Ishikawa (cell line): ENCODE results near the gene YIPF5.

ENCODE experiments used
- CEBPB ChIP-seq: IDR thresholded peaks from 2 replicates; pipeline ENCODE4 v1.6.1; 2012
- CREB1 ChIP-seq: IDR thresholded peaks from 2 replicates; pipeline ENCODE4 v1.6.1; 2012; ENCODE audit warnings: low read depth
- EGR1 ChIP-seq: IDR thresholded peaks from 2 replicates; pipeline ENCODE4 v1.6.1; 2012
- EP300 ChIP-seq: IDR thresholded peaks from 2 replicates; pipeline ENCODE4 v1.6.1; 2012; ENCODE audit warnings: borderline replicate concordance
- FOXM1 ChIP-seq: IDR thresholded peaks from 2 replicates; pipeline ENCODE4 v1.6.1; 2012; ENCODE audit warnings: low read depth, borderline replicate concordance
- MAX ChIP-seq: IDR thresholded peaks from 2 replicates; pipeline ENCODE4 v1.6.1; 2012
- NFIC ChIP-seq: IDR thresholded peaks from 2 replicates; pipeline ENCODE4 v1.6.1; 2012
- RAD21 ChIP-seq: IDR thresholded peaks from 2 replicates; pipeline ENCODE4 v1.6.1; 2012; ENCODE audit warnings: low read depth
- REST ChIP-seq: IDR thresholded peaks from 2 replicates; pipeline ENCODE4 v1.6.1; 2012; ENCODE audit warnings: low read depth, mild to moderate bottlenecking
- TAF1 ChIP-seq: IDR thresholded peaks from 2 replicates; pipeline ENCODE4 v1.6.1; 2012; ENCODE audit warnings: low read depth, mild to moderate bottlenecking
- TCF12 ChIP-seq: IDR thresholded peaks from 2 replicates; pipeline ENCODE4 v1.6.1; 2012; ENCODE audit warnings: low read depth
- TEAD4 ChIP-seq: IDR thresholded peaks from 2 replicates; pipeline ENCODE4 v1.6.1; 2012
- USF1 ChIP-seq: IDR thresholded peaks from 2 replicates; pipeline ENCODE4 v1.6.1; 2012
- YY1 ChIP-seq: IDR thresholded peaks from 2 replicates; pipeline ENCODE4 v1.6.1; 2012; ENCODE audit warnings: low read depth
- ZBTB7A ChIP-seq: IDR thresholded peaks from 2 replicates; pipeline ENCODE4 v1.6.1; 2012; ENCODE audit warnings: low read depth

Gene YIPF5

GRCh38 chr5:144131261-144131660 is 39.2 kb downstream of the YIPF5 start:
- no peak for TF ChIP-seq EGR1
- TF ChIP-seq CREB1: no peak
- TF ChIP-seq FOXM1: no peak
- no peak for TF ChIP-seq CEBPB
- no peak for TF ChIP-seq NFIC
- no peak for TF ChIP-seq YY1
- no peak for TF ChIP-seq EP300
- no peak for TF ChIP-seq RAD21
- TF ChIP-seq REST: no peak
- TF ChIP-seq TEAD4: no peak
- no peak for TF ChIP-seq TCF12
- no peak for TF ChIP-seq USF1
- TF ChIP-seq MAX: no peak
- TF ChIP-seq ZBTB7A: no peak
- no peak for TF ChIP-seq TAF1

GRCh38 chr5:144130306-144130705 is 40.2 kb downstream of the YIPF5 start:
- TF ChIP-seq EGR1 (no peak), RAD21 (no peak), CEBPB (no peak), TAF1 (no peak), CREB1 (no peak), FOXM1 (no peak), TEAD4 (no peak)

GRCh38 chr5:144128844-144129243 is 41.6 kb downstream of the YIPF5 start:
- TF ChIP-seq CREB1: no peak
- no peak for TF ChIP-seq TCF12
- TF ChIP-seq USF1: no peak
- TF ChIP-seq MAX: no peak
- no peak for TF ChIP-seq TAF1
- no peak for TF ChIP-seq CEBPB
- TF ChIP-seq TEAD4: no peak
- no peak for TF ChIP-seq EP300
- TF ChIP-seq REST: no peak
- no peak for TF ChIP-seq NFIC
- no peak for TF ChIP-seq YY1

GRCh38 chr5:144126707-144127106 is 43.8 kb downstream of the YIPF5 start:
- TF ChIP-seq FOXM1: no peak
- no peak for TF ChIP-seq TEAD4
- no peak for TF ChIP-seq USF1
- TF ChIP-seq EGR1: no peak
- TF ChIP-seq CEBPB: no peak
- no peak for TF ChIP-seq NFIC
- TF ChIP-seq ZBTB7A: no peak
- TF ChIP-seq RAD21: no peak
- TF ChIP-seq TCF12: no peak
- no peak for TF ChIP-seq REST
- no peak for TF ChIP-seq MAX
- TF ChIP-seq CREB1: no peak
- no peak for TF ChIP-seq EP300
- TF ChIP-seq TAF1: no peak
- TF ChIP-seq YY1: no peak
